ENCODE results near the gene OBP2B.
A peak's percentile ranks its signal among the peaks of the same experiment; 100 is the strongest.
"Not testable (repeated sequence)": the region's sequence is repeated elsewhere in the genome, so short reads cannot be mapped to it uniquely, and the experiment has no call there.

The OBP2B gene

DNA sequence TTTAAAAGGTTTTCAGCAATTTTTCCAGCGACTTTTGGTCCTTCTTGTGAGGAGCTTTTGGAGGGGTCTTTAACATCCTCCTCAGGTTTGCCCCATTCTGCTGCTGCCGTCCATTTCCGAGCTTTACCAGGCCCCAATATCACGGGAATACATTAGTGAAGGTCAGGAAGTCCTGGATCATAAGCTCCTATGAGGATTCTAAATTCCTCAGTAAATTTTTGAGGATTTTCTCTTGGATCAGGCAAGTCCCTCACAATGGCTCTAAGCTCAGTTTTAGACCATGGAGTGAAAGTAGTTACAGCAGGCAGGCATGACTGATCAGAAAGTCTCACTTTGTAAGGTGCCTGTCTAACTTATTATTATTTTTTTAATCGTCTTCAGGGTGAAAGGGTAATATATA, 28.1 kb downstream of the OBP2B start:
- no peak overlapping the region for H3K4me3 ChIP-seq (replicated peaks in 1 of 2; ENCODE audit: low read depth in 2 of 2, low read length in 2 of 2)
- DNase-seq (ENCODE audit: low read depth in 2 of 2): no peak
- no peak for TF ChIP-seq CTCF (IDR thresholded peaks at IDR 0.05; ENCODE audit: low read depth, low read length)

DNA sequence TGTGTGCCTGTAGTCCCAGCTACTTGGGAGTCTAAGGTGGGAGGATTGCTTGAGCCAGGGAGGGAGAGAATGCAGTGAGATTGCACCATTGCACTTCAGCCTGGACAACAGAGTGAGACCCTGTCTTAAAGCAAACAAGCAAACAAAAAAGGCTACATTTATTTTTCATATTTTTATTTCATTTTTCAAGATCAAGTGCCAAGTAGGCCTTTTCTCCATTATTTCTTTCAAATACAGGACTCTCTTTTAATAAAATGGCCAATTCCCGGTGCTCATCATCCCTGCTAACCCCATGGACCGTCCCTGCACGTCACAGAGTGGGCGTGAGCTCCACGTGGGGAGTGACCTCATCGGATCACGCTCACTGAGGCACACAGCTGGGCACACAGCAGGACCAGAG, 36.0 kb downstream of the OBP2B start:
- TF ChIP-seq CTCF (IDR thresholded peaks at IDR 0.05; ENCODE audit: low read depth, low read length): no peak
- H3K4me3 ChIP-seq (replicated peaks in 1 of 2; ENCODE audit: low read depth in 2 of 2, low read length in 2 of 2): no peak overlapping the region
- no peak for DNase-seq (ENCODE audit: low read depth in 2 of 2)

- no peak for DNase-seq (ENCODE audit: low read depth in 2 of 2)
- TF ChIP-seq CTCF (IDR thresholded peaks at IDR 0.05; ENCODE audit: low read depth, low read length): no peak
- H3K4me3 ChIP-seq (replicated peaks in 1 of 2; ENCODE audit: low read depth in 2 of 2, low read length in 2 of 2): no peak overlapping the region
Measured at GRCh38 chr9:133171161-133171961, 37.7 kb downstream of the OBP2B start.

DNA sequence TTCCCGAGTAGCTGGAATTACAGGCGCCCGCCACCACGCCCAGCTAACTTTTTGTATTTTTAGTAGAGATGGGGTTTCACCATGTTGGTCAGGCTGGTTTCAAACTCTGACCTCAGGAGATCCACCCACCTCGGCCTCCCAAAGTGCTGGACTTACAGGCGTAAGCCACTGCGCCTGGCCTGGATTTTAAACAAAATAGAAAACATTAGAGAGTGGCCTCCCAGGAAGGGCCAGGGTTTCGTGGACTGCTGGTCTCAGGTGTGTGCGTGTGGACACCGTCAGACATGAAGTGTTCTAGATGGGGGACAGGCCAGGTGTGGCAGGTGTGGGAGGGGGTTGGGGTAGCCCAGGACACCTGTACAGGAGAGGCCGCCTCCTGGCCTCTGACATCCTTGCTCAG, 38.3 kb downstream of the OBP2B start:
- TF ChIP-seq CTCF (IDR thresholded peaks at IDR 0.05; ENCODE audit: low read depth, low read length): no peak
- no peak overlapping the region for H3K4me3 ChIP-seq (replicated peaks in 1 of 2; ENCODE audit: low read depth in 2 of 2, low read length in 2 of 2)
- DNase-seq (ENCODE audit: low read depth in 2 of 2): no peak

GRCh38 chr9:133169687-133170086, 39.4 kb downstream of the OBP2B start:
- not testable (repeated sequence) for H3K4me3 ChIP-seq (replicated peaks in 1 of 2; ENCODE audit: low read depth in 2 of 2, low read length in 2 of 2); DNase-seq (ENCODE audit: low read depth in 2 of 2)

DNA sequence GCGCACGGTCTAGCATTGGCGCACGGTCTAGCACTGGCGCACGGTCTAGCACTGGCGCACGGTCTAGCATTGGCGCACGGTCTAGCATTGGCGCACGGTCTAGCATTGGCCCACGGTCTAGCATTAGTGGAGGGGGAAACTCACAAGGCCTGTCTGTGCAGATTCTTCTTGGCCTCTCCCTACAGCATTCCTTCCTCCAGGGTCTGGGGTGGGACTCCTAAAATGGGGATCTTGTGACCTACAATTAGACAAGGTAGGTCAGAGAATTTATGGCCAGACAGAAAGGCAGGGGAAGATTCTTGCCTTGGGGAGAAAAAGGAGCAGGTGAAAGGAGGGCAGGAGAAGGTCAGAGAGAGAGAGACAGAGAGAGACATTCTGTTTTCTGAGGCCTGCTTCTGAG, 39.9 kb downstream of the OBP2B start:
- no peak for DNase-seq (ENCODE audit: low read depth in 2 of 2)
- no peak for TF ChIP-seq CTCF (IDR thresholded peaks at IDR 0.05; ENCODE audit: low read depth, low read length)

DNA sequence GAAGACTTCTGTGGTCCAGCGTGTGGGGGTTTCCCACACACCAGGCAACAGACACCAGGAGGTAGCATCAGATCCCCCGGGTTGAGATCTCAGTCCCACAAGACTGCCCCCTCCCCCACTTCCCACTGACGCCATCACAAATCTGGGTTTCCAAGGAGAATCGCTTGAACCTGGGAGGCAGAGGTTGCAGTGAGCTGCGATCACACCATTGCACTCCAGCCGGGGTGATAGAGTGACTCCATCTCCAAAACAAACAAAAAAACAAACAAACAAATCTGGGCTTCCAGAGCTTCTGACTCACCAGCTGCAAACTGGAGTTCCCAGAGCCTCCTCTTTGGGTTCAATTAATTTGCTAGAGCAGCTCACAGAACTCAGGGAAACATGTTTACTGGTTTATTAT, 40.6 kb downstream of the OBP2B start:
- no peak for TF ChIP-seq CTCF (IDR thresholded peaks at IDR 0.05; ENCODE audit: low read depth, low read length)
- H3K4me3 ChIP-seq (replicated peaks in 1 of 2; ENCODE audit: low read depth in 2 of 2, low read length in 2 of 2): no peak overlapping the region
- peak in 1 of 2 donors; percentile 32 for DNase-seq (ENCODE audit: low read depth in 2 of 2)

More for the DNA sequence above, 39.9 kb downstream of the OBP2B start:
- H3K4me3 ChIP-seq (replicated peaks in 1 of 2; ENCODE audit: low read depth in 2 of 2, low read length in 2 of 2): no peak overlapping the region
